RPMI8226 (cell line): Measurements from ENCODE around the gene REG4.
A peak's percentile ranks its signal among the peaks of the same experiment; 100 is the strongest.
"Not testable (repeated sequence)": the region's sequence is repeated elsewhere in the genome, so short reads cannot be mapped to it uniquely, and the experiment has no call there.

Source experiments
- DNase-seq: peaks from one replicate; pipeline ENCODE4 v3.0.0-alpha.2; 2015

REG4 gene

DNA sequence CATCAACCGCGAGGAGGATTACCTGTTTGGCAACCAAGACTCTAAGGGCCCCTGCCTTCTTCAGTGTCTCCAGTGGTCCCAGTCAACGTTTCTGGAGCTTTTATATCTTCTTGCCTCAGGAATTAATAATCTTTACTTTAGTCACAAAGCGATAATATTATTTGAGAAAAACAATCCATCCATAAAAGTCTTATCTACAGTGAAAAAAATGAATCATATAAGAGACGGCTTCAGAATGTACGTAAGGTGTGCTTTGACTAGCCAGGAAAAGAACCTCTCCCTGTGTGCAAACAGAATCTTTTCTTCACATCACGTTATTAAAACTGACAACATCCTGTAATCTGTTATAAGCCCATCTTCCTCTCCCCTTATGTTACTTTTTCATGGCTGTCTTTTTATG, at the start of gene REG4:
REG4 (minus strand) TSS at position 74 of the 400 bp plus-strand sequence. CDS start 2,691 bp downstream, outside the sequence.
- no peak for DNase-seq

DNA sequence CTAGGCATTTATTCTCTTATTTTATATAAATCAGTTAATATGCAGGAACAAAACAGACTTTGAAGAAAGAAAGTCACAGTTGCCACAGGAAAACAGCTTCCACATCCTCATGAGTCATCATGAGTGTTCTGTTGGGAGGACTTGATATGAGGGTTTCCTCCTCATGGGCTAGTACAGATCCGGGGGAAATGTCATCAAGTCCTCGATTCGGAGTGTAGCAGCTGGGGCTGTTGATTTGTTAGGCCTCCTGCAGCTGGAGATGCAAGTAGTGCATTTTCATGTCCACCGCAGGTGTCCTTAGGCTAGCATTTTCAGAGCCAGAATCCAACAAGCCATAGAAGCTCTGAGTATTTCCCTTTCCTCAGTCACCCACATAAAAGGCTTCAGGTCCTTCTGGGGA, 48.4 kb upstream of the REG4 start:
- peak; percentile 26 for DNase-seq

DNA sequence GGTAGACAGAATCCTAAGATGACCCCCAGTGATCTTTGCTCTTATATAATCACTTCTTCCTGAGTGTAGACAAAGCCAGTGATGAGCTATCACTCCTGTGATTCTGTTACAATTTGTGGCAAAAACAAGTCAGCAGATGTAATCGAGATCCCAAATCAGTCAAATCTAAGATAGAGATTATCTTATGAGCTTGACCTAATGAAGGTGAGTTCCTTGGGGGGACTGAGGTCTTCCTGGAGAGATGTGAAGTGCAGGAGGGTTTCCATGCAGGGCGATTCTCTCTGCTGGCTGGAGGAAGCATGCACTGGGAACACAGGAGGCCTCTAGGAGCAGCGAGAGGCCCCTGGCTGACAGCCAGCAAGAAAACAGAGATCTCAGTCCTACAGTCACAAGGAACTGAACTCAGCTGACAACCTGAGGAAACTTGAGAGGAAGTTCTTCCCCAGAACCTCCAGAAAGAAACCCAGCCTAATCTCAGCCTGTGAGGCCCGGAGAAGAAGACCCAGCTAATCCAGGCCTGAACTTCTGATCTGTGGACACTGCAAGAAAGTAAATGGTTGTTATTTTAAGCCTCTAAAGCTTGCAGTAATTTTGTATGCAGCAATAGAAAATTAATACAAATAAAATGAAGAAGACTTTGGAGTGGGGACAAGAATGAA, 47.4 kb upstream of the REG4 start:
- DNase-seq = not testable (repeated sequence)

DNA sequence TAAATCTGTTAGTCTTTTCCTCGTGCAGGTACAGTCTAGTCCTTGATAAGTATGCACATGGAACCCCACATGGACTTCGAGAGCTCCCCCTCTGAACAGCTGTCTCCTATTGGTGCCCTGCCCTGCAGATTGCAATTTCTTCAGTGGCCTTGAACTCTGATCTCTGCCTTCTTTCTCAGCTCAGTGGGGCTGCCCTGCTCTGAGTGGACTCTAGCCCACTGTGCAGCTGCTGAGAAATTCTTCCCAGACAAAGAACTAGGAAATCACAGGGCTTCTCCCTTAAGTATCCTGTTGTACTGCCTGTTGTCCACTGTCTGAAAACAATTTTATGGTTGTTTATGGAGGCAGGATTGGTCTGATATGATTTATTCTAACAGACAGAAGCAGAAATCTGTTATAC, 46.9 kb upstream of the REG4 start:
- no peak for DNase-seq

DNA sequence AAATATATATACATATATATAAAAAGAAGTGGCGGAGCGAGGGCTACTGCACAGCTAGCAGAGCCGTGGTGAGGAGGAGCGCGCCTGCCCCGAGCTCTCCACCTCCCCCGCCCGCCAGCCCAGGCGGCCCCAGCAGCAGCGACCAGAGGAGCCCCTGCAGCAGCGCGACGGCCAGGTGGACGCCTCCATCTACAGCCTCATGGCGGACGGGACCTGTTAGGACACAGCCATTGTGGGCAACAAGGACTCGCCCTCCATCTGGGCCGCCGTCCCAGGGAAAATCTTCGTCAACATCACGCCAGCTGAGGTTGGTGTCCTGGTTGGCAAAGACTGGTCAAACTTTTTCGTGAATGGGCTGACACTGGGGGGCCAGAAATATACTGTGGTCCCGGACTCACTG, 41.9 kb upstream of the REG4 start:
- DNase-seq = no peak

DNA sequence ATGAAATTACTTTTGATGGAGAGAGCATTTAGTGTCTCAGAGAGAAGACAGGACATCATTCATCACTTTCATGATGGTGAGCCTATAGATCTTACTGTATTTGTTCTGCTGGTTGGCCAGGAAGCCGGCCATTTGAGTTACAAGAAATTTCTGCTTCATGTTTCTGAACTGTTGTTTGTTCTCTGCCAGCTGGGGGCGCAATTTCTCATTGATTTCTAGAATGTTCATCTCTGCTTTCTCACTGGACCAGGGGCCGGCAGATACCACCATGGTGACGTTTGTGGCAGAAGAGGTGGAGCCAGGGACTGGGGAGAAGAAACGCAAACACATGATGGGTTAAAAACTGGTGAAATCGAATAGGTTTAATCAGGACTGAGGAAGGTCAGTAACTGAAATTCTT, 32.9 kb upstream of the REG4 start:
- not testable (repeated sequence) for DNase-seq

DNA sequence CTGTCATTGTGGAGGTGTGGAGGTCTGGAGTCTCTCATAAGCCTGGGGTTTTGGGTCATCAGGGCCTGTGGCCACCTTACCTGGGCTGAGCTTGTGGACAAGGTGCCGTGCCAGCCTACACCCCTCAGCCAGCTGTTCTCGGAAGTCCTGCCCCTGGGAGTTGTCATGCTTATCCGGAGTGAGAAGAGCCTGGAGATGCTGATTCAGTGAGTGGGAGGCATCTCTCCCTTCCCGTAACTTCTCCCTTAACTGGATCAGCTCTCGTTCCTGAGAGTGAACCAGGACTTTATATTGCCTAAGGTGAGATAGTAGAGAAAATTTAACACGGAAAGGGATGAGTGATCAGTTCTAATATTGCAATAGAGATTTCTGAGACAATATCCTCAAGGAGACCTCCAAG, 30.0 kb upstream of the REG4 start:
- DNase-seq = no peak

DNA sequence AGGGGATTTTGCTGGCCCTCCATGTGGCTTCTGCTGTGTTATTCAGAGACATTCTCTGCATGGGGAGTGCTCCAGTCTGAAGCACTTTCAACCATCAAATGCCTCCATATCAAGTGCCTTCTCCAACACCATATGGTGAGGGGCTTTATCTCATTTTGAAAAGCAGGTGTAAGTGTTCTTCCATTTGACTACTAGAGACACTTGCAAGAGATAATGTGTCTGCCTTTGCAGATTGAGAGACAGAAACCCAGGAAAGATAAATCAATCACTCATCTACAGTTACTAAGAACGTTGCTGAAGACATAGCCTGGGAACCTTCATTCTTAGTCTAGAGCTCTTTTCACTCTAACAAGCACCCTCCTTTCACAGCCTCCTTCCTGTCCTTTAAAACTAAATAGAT, 29.5 kb upstream of the REG4 start:
- DNase-seq = no peak

DNA sequence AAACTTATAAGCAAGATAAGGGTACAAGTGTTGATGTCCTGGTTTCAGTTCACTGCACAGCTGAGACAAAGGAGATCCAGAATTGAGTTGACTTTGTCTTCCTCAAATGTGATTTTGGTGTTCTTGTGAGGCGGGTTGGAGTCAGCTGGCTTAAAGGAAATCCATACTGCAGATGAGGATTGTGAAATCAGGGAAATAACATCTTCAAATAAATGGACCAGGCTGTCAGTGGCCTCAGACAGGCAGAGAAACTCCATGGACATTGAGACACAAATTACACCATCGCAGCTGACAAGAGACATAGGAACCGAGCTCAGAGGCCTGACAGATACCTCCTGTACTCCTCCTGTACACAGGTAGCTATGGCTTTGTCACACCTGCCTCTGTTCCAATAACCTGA, 27.0 kb upstream of the REG4 start:
- DNase-seq = no peak

DNA sequence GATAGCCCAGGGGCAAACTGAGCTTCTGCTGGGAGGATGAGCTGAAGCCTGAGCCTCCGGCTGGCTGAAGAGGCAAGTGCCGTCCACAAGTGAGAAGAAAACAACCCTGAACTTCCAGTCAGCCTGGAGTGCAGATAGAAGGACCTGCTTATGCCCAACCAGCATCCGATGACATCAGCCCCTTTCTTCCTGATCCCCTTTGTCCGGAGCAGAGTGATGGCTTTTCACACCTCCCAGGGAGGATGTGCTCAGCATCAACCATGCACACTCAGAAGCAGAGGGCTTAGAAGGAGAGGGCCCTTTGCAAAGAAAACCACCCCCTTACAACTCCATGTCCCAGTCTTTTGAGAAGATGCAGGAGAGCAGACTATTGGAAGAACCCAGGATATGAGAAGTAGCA, 23.7 kb upstream of the REG4 start:
- no peak for DNase-seq

DNA sequence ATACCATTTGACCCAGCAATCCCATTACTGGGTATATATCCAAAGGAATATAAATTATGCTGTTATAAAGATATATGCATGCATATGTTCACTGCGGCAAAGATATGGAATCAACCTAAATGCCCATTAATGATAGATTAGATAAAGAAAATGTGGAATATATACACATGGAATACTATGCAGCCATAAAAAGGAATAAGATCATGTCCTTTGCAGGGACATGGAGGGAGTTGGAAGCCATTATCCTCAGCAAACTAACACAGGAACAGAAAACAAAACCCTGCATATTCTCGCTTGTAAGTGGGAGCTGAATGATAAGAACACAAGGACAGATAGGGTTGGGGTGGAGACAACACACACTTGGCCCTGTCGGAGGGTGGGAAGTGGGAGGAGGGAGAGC, 19.8 kb upstream of the REG4 start:
- DNase-seq = no peak

DNA sequence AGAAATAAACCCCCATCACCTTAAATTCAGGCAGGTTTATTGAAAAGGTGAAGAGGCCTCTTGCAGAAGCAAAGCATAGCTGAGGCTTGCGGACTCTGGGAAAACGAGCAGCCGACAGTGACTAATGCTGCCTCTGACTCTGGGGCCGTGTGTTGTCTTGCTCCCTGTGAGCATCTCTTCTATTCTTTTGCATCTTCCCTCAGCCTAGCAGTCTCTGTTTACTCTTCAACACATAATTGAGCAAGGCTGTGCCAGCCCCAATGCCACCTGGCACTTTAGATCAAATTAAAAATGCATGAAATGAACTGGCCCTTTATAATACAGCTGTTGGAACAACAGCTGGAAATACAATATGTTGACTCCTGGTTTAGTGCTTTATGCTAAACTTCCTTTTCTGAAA, 18.4 kb upstream of the REG4 start:
- no peak for DNase-seq

DNA sequence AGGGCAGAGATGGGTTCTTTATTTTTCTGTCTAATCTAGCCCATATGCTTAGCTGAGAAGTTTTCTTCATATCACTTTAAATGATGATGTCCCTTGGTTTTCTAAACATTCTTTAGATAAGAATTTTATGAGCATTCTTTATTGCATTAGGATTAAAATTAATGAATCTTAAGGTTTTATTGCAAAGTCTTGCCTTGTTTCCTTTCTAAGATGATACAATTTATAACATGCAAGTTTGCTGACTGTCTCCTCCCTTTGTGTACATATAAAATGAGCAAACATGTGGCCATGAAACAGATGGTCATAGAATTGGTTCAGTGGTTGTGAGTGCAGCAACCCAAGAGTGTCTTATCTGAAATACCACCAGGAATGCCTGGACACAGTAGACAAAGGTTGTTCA, 17.7 kb upstream of the REG4 start:
- not testable (repeated sequence) for DNase-seq

DNA sequence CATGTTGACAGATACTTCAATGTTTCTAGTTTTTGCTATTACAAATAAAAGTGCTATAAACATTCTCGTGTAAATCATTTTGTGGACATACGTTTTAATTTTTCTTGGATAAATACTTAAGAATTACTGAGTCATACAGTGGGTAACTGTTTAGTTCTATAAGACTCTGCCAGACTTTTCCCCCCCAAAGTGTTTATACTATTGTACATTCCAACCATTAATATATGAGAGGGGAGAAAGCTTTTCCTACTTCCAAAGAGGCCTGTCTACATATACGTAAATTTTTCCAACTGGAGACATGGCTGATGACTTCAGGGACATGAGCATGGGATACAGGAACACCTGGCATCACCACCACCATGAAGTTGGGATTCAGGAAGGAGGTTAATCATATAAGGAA, 17.0 kb upstream of the REG4 start:
- no peak for DNase-seq

DNA sequence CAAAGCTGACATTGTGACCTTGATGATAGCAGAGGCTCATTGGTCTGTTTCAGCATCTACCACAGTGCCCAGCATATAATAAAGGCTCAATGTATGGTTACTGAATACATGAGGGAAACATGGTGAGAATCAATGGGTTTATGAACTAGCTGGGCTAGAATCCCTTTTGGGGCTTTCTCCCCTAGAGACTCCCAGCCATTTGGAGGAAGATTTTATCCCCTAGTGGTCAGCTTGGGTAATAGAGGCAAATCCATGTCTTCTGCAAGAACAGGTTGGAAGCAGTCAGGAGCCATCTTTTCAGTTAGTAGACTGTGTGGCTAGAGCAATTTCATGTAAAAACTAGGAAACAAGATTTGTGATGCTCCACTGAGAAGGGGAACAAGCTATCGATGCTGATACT, 15.8 kb upstream of the REG4 start:
- peak; percentile 12 for DNase-seq

DNA sequence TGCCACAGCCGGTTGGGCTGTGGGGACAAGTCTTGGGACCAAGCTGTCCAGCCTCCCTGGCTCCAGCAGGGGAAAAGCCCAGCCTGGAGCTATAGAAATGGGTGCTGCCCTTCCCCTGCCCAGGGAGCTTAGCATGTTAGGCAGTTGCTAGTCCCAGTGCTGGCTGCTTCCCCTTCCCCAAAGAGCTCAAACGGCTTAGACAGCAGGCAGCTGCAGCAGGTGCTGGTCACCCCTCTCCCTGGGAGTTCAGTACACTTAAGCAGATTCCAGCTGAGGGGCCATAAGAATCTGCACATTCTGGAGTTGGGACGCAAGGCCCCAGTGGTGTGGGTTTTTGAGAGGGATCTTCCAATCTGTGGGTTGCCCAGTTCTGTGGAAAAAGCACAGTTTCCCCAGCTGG, 11.1 kb upstream of the REG4 start:
- no peak for DNase-seq

DNA sequence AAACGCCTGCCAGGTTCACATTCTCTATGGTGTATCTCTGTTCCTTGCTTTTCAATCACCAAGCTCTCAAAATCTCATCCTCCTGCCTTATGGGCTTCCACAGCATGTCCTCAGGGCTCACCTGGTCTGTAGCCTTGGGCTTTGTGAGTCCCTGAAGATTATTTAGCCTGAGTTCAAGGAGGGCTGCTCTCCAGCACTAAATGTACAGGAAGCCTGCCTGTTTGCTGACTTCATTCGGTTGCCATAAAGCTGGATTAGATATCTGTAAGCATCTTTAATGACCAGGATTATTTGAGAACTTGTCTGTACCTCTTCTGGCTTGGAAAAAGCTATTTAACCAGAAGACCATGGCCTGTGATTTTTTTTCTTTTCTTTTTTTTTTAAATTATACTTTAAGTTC, 6.9 kb upstream of the REG4 start:
- DNase-seq = no peak

DNA sequence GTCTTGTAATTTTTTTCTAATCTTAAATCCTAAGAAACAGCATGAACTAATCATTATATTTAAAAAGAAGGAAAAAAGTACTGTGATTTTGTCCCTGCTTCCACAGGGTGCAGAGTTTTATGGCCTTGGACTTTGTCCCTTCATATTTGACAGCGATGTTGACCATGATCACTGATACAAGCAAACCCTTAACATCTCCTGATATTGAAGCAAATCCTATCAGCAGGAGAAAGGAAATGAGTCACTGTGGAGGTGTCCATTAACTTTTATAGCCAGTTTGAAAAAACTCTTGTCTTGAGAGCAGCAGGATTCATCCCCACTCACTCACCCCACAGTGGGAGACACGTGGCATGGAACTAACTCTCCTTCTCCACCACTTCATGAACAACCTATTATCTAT, 5.1 kb upstream of the REG4 start:
- DNase-seq = no peak

DNA sequence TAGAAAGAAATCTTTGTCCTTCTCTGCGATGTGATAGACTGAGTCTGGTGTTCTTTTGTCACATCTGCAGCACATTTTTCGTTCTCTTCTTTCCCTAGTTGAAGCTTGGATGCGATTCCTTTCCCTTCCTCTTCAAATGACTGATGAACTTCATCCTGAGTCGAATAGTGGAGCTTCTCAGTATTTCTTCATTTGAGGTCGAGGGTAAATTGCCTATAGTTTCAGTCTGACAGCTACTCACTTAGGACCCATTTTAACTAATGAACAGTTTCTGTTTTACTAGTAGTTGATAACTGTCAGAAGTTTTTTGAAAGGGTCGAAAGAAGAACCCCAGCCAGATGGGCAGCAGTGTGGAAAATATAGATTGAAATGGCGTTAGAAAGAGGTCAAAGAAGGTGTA, 4.7 kb upstream of the REG4 start:
- DNase-seq = no peak

DNA sequence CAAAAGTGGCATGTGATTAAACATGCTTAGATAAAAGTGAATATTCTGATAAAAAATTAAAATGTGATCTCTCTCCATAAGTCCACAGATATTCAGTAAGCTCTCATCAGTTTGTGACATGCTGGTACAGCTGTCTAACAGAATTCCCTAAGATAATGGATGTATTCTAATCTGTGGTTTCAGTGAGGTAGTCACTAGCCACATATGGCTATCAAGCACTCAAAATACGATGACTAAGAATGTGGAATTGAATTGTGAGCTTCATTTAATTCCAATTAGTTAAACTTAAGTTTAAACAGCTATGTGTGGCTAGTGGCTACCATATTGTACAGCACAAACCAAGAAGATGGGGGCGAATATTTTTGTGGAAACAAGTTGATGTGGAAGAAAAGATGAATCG, 4.1 kb upstream of the REG4 start:
- DNase-seq = no peak

DNA sequence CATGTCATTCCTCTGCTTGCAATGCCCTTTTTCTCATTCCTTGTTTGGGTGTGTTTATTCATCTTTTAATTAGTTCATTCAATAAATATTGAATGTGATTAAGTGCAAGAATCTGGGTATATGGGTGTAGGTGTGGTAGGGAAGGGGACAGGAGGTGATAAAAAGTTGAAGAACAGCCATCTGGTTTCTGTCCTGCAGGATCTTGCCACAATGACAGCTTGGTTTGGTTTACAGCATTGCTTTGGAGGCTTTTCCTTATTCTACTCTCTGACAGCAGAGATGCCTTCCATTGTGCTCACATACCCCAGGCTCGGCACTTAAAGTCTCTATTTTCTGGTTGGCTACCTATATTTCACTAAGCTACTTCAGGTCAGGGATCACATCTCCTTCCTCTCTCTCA, 3.0 kb upstream of the REG4 start:
- DNase-seq = no peak

DNA sequence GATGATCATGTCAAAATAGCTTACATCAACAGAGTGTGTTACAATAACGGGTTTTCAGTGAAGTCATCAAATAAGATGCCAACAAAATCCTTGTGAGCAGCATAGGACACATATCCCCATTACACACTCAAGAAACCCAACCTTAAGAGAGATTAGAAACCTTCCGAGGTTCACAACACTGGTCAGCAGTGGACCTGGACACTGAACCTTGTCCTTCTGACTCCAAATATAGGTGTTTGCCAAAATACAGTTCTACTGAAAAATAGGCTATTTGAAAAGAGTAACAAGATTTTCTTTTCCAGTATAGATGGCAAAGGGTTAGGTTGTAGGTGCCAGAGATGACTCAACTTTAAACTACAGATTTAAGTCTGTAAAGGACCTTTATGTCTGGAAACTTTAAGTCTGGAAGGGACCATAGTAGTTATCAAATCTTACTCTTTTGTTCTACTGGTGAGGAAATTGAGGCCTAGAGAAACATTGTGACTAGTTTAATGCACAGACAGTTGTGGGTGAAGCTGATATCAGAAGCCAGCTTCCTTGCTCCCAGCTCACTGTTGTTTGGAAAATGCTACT, 811 bp upstream of the REG4 start:
- DNase-seq = no peak

DNA sequence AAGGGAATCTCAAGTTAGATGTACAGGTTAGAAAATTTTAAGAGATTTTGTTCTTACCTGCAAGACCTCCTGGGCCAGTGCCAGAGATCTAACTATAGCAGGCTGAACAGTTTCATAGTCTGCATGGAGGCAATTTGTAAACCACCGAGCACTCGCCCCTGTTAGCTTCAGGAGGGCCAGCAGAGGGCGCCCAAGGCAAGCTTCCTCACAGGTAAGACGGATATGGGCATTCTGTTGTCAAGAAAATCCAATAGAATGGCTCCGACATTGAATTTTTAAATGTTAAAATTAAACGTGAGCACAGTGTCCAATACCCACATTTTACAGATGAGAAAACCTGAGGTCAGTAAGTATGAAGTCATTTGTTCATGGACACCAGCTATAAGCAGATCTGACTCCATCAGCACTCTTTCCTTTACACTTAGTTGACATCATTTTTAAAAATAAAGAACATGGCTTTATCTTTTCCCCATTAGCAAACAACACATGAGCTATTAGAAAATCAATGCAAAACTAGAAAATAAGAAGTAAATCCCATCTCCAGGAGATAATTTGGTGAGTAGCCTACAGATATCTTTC, 2.2 kb downstream of the REG4 start:
- peak; percentile 79 for DNase-seq

DNA sequence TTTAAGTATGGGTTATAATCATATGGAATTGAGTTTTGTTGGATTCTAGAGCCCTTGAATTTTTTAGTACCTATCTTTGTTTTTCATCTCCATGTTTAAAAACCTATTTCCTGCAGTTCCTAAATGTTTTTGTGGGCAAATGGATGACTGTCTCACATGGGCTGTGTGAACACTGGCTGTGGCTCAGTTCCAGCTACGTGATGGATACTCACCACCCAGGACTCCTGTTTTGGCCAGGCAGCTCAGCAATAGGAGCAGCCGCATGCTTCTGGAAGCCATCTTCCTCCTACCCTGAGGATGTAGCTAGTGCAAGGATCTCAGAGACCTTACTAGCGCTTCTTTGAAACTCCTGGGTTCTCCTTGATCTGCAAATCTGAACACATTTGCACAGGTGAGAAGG, 2.8 kb downstream of the REG4 start:
- no peak for DNase-seq

DNA sequence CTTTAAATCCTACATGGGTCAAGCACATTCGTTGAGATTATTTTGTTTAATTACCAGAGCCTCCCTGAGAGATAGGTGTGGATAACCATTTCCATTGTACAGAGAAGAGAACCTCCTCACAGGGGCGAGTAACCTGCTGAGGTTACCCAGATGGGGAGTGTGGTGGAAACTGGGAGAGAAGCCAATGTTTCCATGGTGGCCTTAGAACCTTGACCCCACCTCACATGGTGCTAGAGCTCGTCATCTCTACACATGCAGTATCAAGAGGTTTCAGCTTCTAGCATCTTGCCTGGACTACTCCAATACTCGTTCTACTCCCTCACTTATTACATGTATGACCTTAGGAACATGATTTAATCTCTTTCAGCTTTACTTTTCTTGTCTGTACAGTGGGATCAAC, 4.8 kb downstream of the REG4 start:
- no peak for DNase-seq
